Activated T-cell treated with anti-CD3 and anti-CD28 coated beads, Interleukin-2, amount 50 U/mL, for 72 hours (primary cell): ENCODE measurements around the gene COL15A1. TPM values are rescaled to one million over a fixed set of nuclear protein-coding genes. Genes with fewer than 3 reads are reported as not detected.

ENCODE experiments used
- ATAC-seq, 2 donors: fragments of 150-1000 bp; cut with Tn5 transposase; replicated peaks in 1 of 2; 2 replicates each; pipeline ENCODE4 v1.10.0; 2021; ENCODE audit warnings: moderate library complexity in 2 of 2, mild to moderate bottlenecking in 1 of 2
- DNase-seq, 2 donors: peaks; one replicate each; pipeline ENCODE4 v3.0.0; 2021 to 2022; ENCODE audit warnings: mixed read lengths in 1 of 2
- H3K27ac Mint-ChIP-seq: one replicate; pipeline ENCODE4 v1.8.0; 2022; ENCODE audit warnings: mild to moderate bottlenecking, moderate library complexity, mixed read lengths
- H3K27me3 Mint-ChIP-seq: one replicate; pipeline ENCODE4 v1.8.0; 2022; ENCODE audit warnings: low read depth, mixed read lengths
- H3K36me3 Mint-ChIP-seq, 2 donors: one replicate each; pipeline ENCODE4 v1.8.0; 2022; ENCODE audit warnings: mixed read lengths in 2 of 2, mild to moderate bottlenecking in 1 of 2; ENCODE audit not compliant: insufficient read depth in 2 of 2
- H3K4me1 Mint-ChIP-seq: one replicate; pipeline ENCODE4 v1.8.0; 2022; ENCODE audit warnings: low read depth, mixed read lengths
- H3K4me3 Mint-ChIP-seq, 2 donors: one replicate each; pipeline ENCODE4 v1.8.0; 2022; ENCODE audit warnings: mild to moderate bottlenecking in 2 of 2, mixed read lengths in 2 of 2, moderate library complexity in 2 of 2
- H3K9me3 Mint-ChIP-seq, 2 donors: one replicate each; pipeline ENCODE4 v1.8.0; 2022; ENCODE audit warnings: mixed read lengths in 2 of 2
- total RNA-seq, 2 donors: library from RNA; stranded (reverse); gene quantifications; one replicate each; pipeline ENCODE4 v1.2.3, GENCODE V29; 2022

Gene COL15A1
- total RNA-seq, 2 donors from 2014 or later: 0.19 to 0.30 TPM

GRCh38 chr9:99076483-99077171 lies 132.9 kb downstream of the COL15A1 start:
- no peaks in the 10 kb centered on the region for H3K36me3 Mint-ChIP-seq
- DNase-seq (peak in 1 of 2 donors; percentile 22), ATAC-seq (peak; percentile 56 to 73)
- H3K4me3 Mint-ChIP-seq: peak overlapping the region; percentile 54 to 79
- H3K4me1 Mint-ChIP-seq: peaks cover 37% of the 10 kb centered on the region
- H3K27me3 Mint-ChIP-seq: no peaks in the 10 kb centered on the region
- peak overlapping the region; percentile 95 for H3K27ac Mint-ChIP-seq
- no peaks in the 10 kb centered on the region for H3K9me3 Mint-ChIP-seq

- Mint-ChIP-seq H3K9me3 (no peaks in the 10 kb centered on the region), H3K27me3 (no peaks in the 10 kb centered on the region), H3K27ac (no peak overlapping the region), H3K36me3 (no peaks in the 10 kb centered on the region), H3K4me3 (no peak overlapping the region), H3K4me1 (peaks cover 31% of the 10 kb centered on the region)
- no peak for ATAC-seq
- DNase-seq: no peak
These were observed 135.0 kb downstream of the COL15A1 start for GRCh38 chr9:99078717-99079116.

GRCh38 chr9:99079542-99079941 lies 135.8 kb downstream of the COL15A1 start:
- H3K36me3 Mint-ChIP-seq: no peaks in the 10 kb centered on the region
- H3K9me3 Mint-ChIP-seq: no peaks in the 10 kb centered on the region
- peaks cover 31% of the 10 kb centered on the region for H3K4me1 Mint-ChIP-seq
- H3K27me3 Mint-ChIP-seq: no peaks in the 10 kb centered on the region
- DNase-seq: no peak
- peak in 1 of 2 donors; percentile 67 for ATAC-seq
- no peak overlapping the region for H3K4me3 Mint-ChIP-seq
- no peak overlapping the region for H3K27ac Mint-ChIP-seq

- H3K27ac Mint-ChIP-seq: no peak overlapping the region
- no peak overlapping the region for H3K4me3 Mint-ChIP-seq
- H3K4me1 Mint-ChIP-seq: peaks cover 23% of the 10 kb centered on the region
- ATAC-seq (no peak), DNase-seq (no peak)
- H3K36me3 Mint-ChIP-seq: no peaks in the 10 kb centered on the region
- H3K27me3 Mint-ChIP-seq: no peaks in the 10 kb centered on the region
- no peaks in the 10 kb centered on the region for H3K9me3 Mint-ChIP-seq
These were observed 139.3 kb downstream of the COL15A1 start for GRCh38 chr9:99083051-99083450.

GRCh38 chr9:99085949-99086948 lies 142.5 kb downstream of the COL15A1 start:
- Mint-ChIP-seq H3K9me3 (no peaks in the 10 kb centered on the region), H3K27ac (no peak overlapping the region), H3K4me1 (peaks cover 17% of the 10 kb centered on the region), H3K27me3 (no peaks in the 10 kb centered on the region), H3K4me3 (no peak overlapping the region), H3K36me3 (peaks cover 0 to 2% of the 10 kb centered on the region in 2 donors)
- no peak for ATAC-seq
- DNase-seq: no peak

- peaks cover 0 to 2% of the 10 kb centered on the region in 2 donors for H3K36me3 Mint-ChIP-seq
These were observed 143.8 kb downstream of the COL15A1 start for GRCh38 chr9:99087462-99087861.

GRCh38 chr9:99090336-99091130 lies 146.8 kb downstream of the COL15A1 start:
- Mint-ChIP-seq H3K36me3 (peaks cover 0 to 2% of the 10 kb centered on the region in 2 donors), H3K9me3 (no peaks in the 10 kb centered on the region), H3K4me3 (no peak overlapping the region), H3K27ac (no peak overlapping the region), H3K4me1 (peaks cover 38% of the 10 kb centered on the region), H3K27me3 (no peaks in the 10 kb centered on the region)
- DNase-seq (no peak), ATAC-seq (no peak)

More at GRCh38 chr9:99087462-99087861, 143.8 kb downstream of the COL15A1 start:
- H3K9me3 Mint-ChIP-seq: no peaks in the 10 kb centered on the region
- H3K4me1 Mint-ChIP-seq: peaks cover 23% of the 10 kb centered on the region
- H3K27me3 Mint-ChIP-seq: no peaks in the 10 kb centered on the region
- no peak for DNase-seq
- no peak overlapping the region for H3K27ac Mint-ChIP-seq
- H3K4me3 Mint-ChIP-seq: no peak overlapping the region
- no peak for ATAC-seq

- no peaks in the 10 kb centered on the region for H3K9me3 Mint-ChIP-seq
- DNase-seq (peak; percentile 50 to 63), ATAC-seq (peak; percentile 83 to 84)
- H3K27me3 Mint-ChIP-seq: peaks cover 7% of the 10 kb centered on the region
- H3K4me3 Mint-ChIP-seq: peak overlapping the region; percentile 42 to 60
- peaks cover 0 to 2% of the 10 kb centered on the region in 2 donors for H3K36me3 Mint-ChIP-seq
- H3K4me1 Mint-ChIP-seq: peaks cover 36% of the 10 kb centered on the region
- peak overlapping the region; percentile 58 for H3K27ac Mint-ChIP-seq
These were observed 149.2 kb downstream of the COL15A1 start for GRCh38 chr9:99092643-99093491.

- DNase-seq: peak; percentile 41 to 60
- Mint-ChIP-seq H3K9me3 (no peaks in the 10 kb centered on the region), H3K36me3 (peaks cover 0 to 2% of the 10 kb centered on the region in 2 donors), H3K4me3 (peak overlapping the region; percentile 42 to 60), H3K4me1 (peaks cover 36% of the 10 kb centered on the region), H3K27me3 (peaks cover 7% of the 10 kb centered on the region), H3K27ac (peak overlapping the region; percentile 58)
- peak; percentile 63 to 85 for ATAC-seq
These were observed 149.7 kb downstream of the COL15A1 start for GRCh38 chr9:99093492-99093791.

GRCh38 chr9:99095565-99095964 lies 151.9 kb downstream of the COL15A1 start:
- DNase-seq: no peak
- Mint-ChIP-seq H3K4me3 (no peak overlapping the region), H3K27me3 (peaks cover 7% of the 10 kb centered on the region), H3K36me3 (peaks cover 4% of the 10 kb centered on the region in 2 donors), H3K27ac (peak overlapping the region; percentile 24), H3K9me3 (peaks cover 3 to 4% of the 10 kb centered on the region in 2 donors), H3K4me1 (peaks cover 36% of the 10 kb centered on the region)
- no peak for ATAC-seq

- ATAC-seq (no peak), DNase-seq (no peak)
- peaks cover 3 to 4% of the 10 kb centered on the region in 2 donors for H3K9me3 Mint-ChIP-seq
- peaks cover 36% of the 10 kb centered on the region for H3K4me1 Mint-ChIP-seq
- H3K27me3 Mint-ChIP-seq: peaks cover 7% of the 10 kb centered on the region
- H3K4me3 Mint-ChIP-seq: no peak overlapping the region
- no peak overlapping the region for H3K27ac Mint-ChIP-seq
- peaks cover 4% of the 10 kb centered on the region in 2 donors for H3K36me3 Mint-ChIP-seq
These were observed 152.7 kb downstream of the COL15A1 start for GRCh38 chr9:99096409-99096808.
